Fibroblast of lung (primary cell): ENCODE results near the gene LAPTM4A. TPM values are rescaled to one million over a fixed set of nuclear protein-coding genes. Genes with fewer than 3 reads are reported as not detected.

Experiments used
- DNase-seq, 2 donors: peaks; one replicate each; pipeline versions ENCODE4 v3.0.0 to v3.0.0-alpha.2; 2010; ENCODE audit warnings: low read depth in 2 of 2
- H2AFZ ChIP-seq: 2 replicates; pipeline ENCODE4 v1.5.1; 2012; ENCODE audit warnings: low read length, control low read depth, inconsistent platforms
- H3K27ac ChIP-seq: 2 replicates; pipeline ENCODE4 v1.5.1; 2011; ENCODE audit warnings: low read length, control low read depth; ENCODE audit not compliant: insufficient read depth
- H3K27me3 ChIP-seq: 2 replicates; pipeline ENCODE4 v1.5.1; 2011; ENCODE audit warnings: mild to moderate bottlenecking, low read length; ENCODE audit not compliant: control insufficient read depth, insufficient read depth
- H3K36me3 ChIP-seq: 2 replicates; pipeline ENCODE4 v1.5.1; 2011; ENCODE audit warnings: low read length; ENCODE audit not compliant: control insufficient read depth, insufficient read depth
- H3K4me1 ChIP-seq: 2 replicates; pipeline ENCODE4 v1.5.1; 2011; ENCODE audit warnings: low read length; ENCODE audit not compliant: control insufficient read depth, insufficient read depth; ENCODE audit errors: extremely low read depth
- H3K4me2 ChIP-seq: 2 replicates; pipeline ENCODE4 v1.5.1; 2011; ENCODE audit warnings: low read length, control low read depth; ENCODE audit not compliant: insufficient read depth; ENCODE audit errors: extremely low read depth
- H3K4me3 ChIP-seq, 4 experiments: fragments of 200-600 bp in 1 of 4; sonication (generic) in 1 of 4; replicated peaks in 1 of 4; 2 replicates each; pipeline ENCODE4 v1.5.1; 2011 to 2016; ENCODE audit warnings: low read length in 4 of 4, low read depth in 3 of 4, mild to moderate bottlenecking in 3 of 4, control low read depth in 2 of 4, inconsistent platforms in 1 of 4, mixed read lengths in 1 of 4; ENCODE audit not compliant: insufficient read depth in 1 of 4; ENCODE audit errors: control extremely low read depth in 1 of 4
- H3K79me2 ChIP-seq: 2 replicates; pipeline ENCODE4 v1.5.1; 2012; ENCODE audit warnings: mild to moderate bottlenecking, low read length, inconsistent platforms; ENCODE audit not compliant: control insufficient read depth, insufficient read depth
- H3K9ac ChIP-seq: 2 replicates; pipeline ENCODE4 v1.5.1; 2011; ENCODE audit warnings: mild to moderate bottlenecking, low read length, control low read depth; ENCODE audit not compliant: insufficient read depth
- H3K9me3 ChIP-seq: 2 replicates; pipeline ENCODE4 v1.5.1; 2012; ENCODE audit warnings: low read depth, low read length; ENCODE audit not compliant: control insufficient read depth, insufficient read depth
- H4K20me1 ChIP-seq: 2 replicates; pipeline ENCODE4 v1.5.1; 2011; ENCODE audit warnings: low read length; ENCODE audit not compliant: control insufficient read depth, insufficient read depth; ENCODE audit errors: extremely low read depth
- CTCF ChIP-seq, 2 donors: IDR thresholded peaks in 1 of 2; conservative IDR thresholded peaks in 1 of 2; 1 replicate in 1 of 2; 2 replicates in 1 of 2; pipeline ENCODE4 v1.5.1; 2011 to 2012; ENCODE audit warnings: low read length in 2 of 2, control low read depth in 1 of 2, inconsistent platforms in 1 of 2, low read depth in 1 of 2, mild to moderate bottlenecking in 1 of 2
- EZH2 ChIP-seq: IDR thresholded peaks from 2 replicates; pipeline ENCODE4 v1.5.1; 2012; ENCODE audit warnings: low read length, control low read depth, mild to moderate bottlenecking; ENCODE audit errors: missing control alignments
- polyA plus RNA-seq, 2 donors: library from polyadenylated mRNA; depleted of rRNA in 1 of 2; stranded (reverse) in 1 of 2; unstranded in 1 of 2; fragments of >200 nt; gene quantifications; 2 replicates each; pipeline ENCODE4 v1.2.1, GENCODE V29; 2011 to 2012; ENCODE audit warnings: missing spikeins in 1 of 2
- total RNA-seq: library from RNA; depleted of rRNA; stranded (reverse); fragments of >200 nt; gene quantifications from 2 replicates; pipeline ENCODE4 v1.2.1, GENCODE V29; 2014

LAPTM4A gene
- total and polyA plus RNA-seq, 2 donors (not counting 1 experiment from before 2014, with no cell fraction given) = 193 to 1,101 TPM

DNA sequence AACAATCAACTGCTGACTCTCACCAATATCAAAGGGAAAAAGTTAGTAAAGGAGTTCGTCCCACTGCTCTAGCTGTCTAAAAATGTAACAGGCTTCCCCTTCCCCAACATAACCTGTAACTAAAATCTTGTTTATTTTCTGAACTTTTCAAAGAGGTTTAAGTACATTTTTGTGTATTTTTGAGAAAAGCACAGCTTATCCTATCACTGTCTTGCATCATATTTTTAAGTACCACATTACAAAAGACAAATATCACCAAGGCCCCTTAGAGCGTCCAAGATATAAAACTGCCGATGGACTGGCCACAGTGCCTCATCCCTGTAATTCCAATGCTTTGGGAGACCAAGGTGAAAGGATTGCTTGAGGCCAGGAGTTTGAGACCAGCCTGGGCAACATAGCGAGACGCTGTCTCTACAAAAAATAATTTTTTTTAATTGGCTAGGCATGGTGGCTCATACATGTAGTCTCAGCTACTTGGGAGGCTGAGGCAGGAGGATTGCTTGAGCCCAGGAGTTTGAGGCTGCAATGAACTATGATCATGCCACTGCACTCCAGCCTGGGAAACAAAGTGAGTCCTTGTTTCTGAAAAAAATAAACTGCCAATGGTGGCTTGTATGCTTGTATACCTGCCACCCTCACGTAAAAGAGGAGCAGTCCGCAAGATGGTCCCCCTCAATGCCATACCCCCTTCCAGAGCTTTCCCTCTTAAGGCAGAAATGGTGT is 21.2 kb upstream of the LAPTM4A start:
- Histone ChIP-seq H3K36me3 (no peaks in the 10 kb centered on the region), H3K79me2 (no peaks in the 10 kb centered on the region), H4K20me1 (no peaks in the 10 kb centered on the region), H3K4me1 (peaks cover 28% of the 10 kb centered on the region), H3K27me3 (peaks cover under 1% of the 10 kb centered on the region), H3K9me3 (no peaks in the 10 kb centered on the region), H3K9ac (peak overlapping the region; percentile 46), H3K4me3 (peak overlapping the region in 3 of 4 experiments; percentile 11 to 44 (median 26)), H2AFZ (no peak overlapping the region), H3K27ac (peak overlapping the region; percentile 95), H3K4me2 (peak overlapping the region; percentile 86)
- TF ChIP-seq CTCF (conservative IDR thresholded peaks at IDR 0.05 in 1 of 2, IDR thresholded peaks at IDR 0.05 in 1 of 2; ENCODE audit: low read depth in 1 of 2, low read length in 2 of 2) (no peak), EZH2 (no peak)
- peak in 1 of 2 donors; percentile 51 for DNase-seq

DNA sequence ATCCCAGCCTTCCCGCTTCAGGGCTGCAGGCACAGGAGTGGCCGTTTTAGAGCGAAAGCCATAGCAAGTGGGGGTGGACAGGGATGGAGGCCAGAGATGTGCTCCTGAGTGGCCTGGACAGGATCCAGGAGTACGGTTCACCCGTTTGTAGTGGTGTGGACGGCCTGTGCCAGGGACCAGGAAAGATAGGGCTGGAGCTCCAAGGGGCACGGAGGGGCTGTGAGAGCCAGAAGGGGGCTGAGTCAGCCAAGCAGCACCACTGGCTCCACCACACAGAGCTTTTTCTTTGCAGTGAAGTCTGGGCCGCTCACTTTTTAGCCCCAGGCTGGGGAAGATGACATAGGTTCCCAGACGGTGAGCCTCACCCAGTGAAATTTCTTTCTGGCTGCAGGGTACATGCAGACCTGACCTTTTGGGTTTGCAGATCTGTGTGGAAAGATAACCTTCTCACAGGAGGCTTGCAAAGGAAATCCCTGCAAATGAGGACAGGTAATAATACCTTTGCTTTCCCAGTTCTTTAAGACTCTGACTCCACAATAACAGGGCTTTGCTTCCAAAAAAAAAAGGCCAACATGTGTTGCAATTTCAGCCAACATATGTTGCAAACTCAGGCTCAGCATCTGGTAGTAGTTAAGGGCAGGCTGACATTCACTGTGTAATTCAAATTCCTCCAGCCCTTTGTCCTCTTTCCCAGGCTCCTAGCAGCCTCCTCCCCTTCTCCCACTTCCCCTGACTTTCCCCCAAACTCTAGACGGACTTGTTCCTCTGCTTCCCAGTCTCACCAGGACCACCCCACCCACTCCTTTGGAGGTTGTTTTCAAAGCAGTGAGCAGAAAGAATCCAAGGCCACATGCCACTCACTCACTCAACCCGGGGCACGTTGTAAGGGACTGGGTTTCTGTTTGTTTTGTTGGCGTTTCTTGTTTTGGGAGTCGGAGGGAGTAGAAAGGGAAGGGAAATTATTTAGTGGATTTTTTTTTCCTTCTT is 20.3 kb upstream of the LAPTM4A start:
- Histone ChIP-seq H3K4me1 (peaks cover 29% of the 10 kb centered on the region), H3K4me3 (peak overlapping the region in 3 of 4 experiments; percentile 11 to 44 (median 26)), H3K36me3 (no peaks in the 10 kb centered on the region), H3K9ac (peak overlapping the region; percentile 49), H3K9me3 (no peaks in the 10 kb centered on the region), H2AFZ (peak overlapping the region; percentile 61), H3K79me2 (no peaks in the 10 kb centered on the region), H3K4me2 (peak overlapping the region; percentile 86), H3K27me3 (no peaks in the 10 kb centered on the region), H4K20me1 (no peaks in the 10 kb centered on the region), H3K27ac (peak overlapping the region; percentile 95)
- TF ChIP-seq CTCF (conservative IDR thresholded peaks at IDR 0.05 in 1 of 2, IDR thresholded peaks at IDR 0.05 in 1 of 2; ENCODE audit: low read depth in 1 of 2, low read length in 2 of 2) = no peak
- no peak for TF ChIP-seq EZH2
- DNase-seq = peak; percentile 88 to 99

- peak overlapping the region; percentile 95 for H3K27ac ChIP-seq
- peaks cover 36% of the 10 kb centered on the region for H3K4me1 ChIP-seq
- H3K36me3 ChIP-seq = no peaks in the 10 kb centered on the region
- TF ChIP-seq EZH2 = no peak
- TF ChIP-seq CTCF (conservative IDR thresholded peaks at IDR 0.05 in 1 of 2, IDR thresholded peaks at IDR 0.05 in 1 of 2; ENCODE audit: low read depth in 1 of 2, low read length in 2 of 2) = no peak
- H3K4me2 ChIP-seq = no peak overlapping the region
- no peaks in the 10 kb centered on the region for H4K20me1 ChIP-seq
- no peaks in the 10 kb centered on the region for H3K9me3 ChIP-seq
- no peak overlapping the region for H2AFZ ChIP-seq
- H3K79me2 ChIP-seq = no peaks in the 10 kb centered on the region
- no peak for DNase-seq
- H3K9ac ChIP-seq = no peak overlapping the region
- no peak overlapping the region for H3K4me3 ChIP-seq
- no peaks in the 10 kb centered on the region for H3K27me3 ChIP-seq
These were observed 18.3 kb upstream of the LAPTM4A start for GRCh38 chr2:20069756-20070155.
